GM12891 (cell line): ENCODE data around the gene PRSS1.

Experiments used
- PAX5 ChIP-seq: IDR thresholded peaks from 2 replicates; pipeline ENCODE4 v1.6.1; 2011; ENCODE audit warnings: low read length, moderate library complexity, mild to moderate bottlenecking; ENCODE audit not compliant: insufficient read depth, severe bottlenecking
- POLR2A ChIP-seq: IDR thresholded peaks from 2 replicates; pipeline ENCODE4 v1.6.1; 2011; ENCODE audit warnings: low read depth, low read length, control low read depth
- POLR2AphosphoS5 ChIP-seq: IDR thresholded peaks from 2 replicates; pipeline ENCODE4 v1.6.1; 2011; ENCODE audit warnings: low read depth, low read length, control low read depth
- POU2F2 ChIP-seq: IDR thresholded peaks from 2 replicates; pipeline ENCODE4 v1.6.1; 2011; ENCODE audit warnings: low read depth, mild to moderate bottlenecking, control low read depth, low read length, moderate library complexity
- SPI1 ChIP-seq: IDR thresholded peaks from 2 replicates; pipeline ENCODE4 v1.6.1; 2011; ENCODE audit warnings: low read depth, low read length, control low read depth
- TAF1 ChIP-seq: IDR thresholded peaks from 2 replicates; pipeline ENCODE4 v1.6.1; 2011; ENCODE audit warnings: low read depth, low read length, control low read depth

DNA sequence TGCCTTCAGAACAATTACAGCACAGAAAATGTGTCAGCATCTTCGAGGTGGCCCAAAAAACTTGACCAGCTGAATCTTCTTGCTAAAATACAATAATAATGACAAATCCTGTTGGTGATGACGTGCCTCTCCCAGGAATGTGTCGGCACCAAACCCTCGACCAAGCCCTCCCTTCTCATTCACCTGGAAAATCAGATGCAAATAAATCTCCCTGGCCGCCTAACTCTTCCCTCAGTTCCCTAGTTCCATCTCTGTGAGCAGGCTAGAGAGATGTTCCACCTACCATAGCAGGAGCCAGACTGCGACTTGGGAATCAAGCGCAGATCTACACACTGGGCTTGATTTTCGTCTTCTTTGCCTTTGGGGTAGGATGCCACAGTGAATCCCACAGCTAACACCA is 4.1 kb downstream of the PRSS1 start:
- TF ChIP-seq POLR2AphosphoS5 (no peak), POLR2A (no peak), TAF1 (no peak), SPI1 (no peak), PAX5 (no peak), POU2F2 (no peak)
